Neural crest cell (in vitro differentiated cells): ENCODE measurements around the gene PMM2. TPM values are rescaled to one million over a fixed set of nuclear protein-coding genes. Genes with fewer than 3 reads are reported as not detected.
"Not testable (repeated sequence)": the region's sequence is repeated elsewhere in the genome, so short reads cannot be mapped to it uniquely, and the experiment has no call there.

Experiments
- DNase-seq: peaks from one replicate; pipeline ENCODE4 v3.0.0; 2021; ENCODE audit warnings: low read depth, mixed read lengths, low spot score
- H3K27ac Mint-ChIP-seq: one replicate; pipeline ENCODE4 v1.8.0; 2021; ENCODE audit warnings: mild to moderate bottlenecking, mixed read lengths; ENCODE audit not compliant: unreplicated experiment
- H3K27me3 Mint-ChIP-seq: 2 replicates; pipeline ENCODE4 v1.8.0; 2021; ENCODE audit warnings: low read depth, mild to moderate bottlenecking, mixed read lengths
- H3K36me3 Mint-ChIP-seq: 2 replicates; pipeline ENCODE4 v1.8.0; 2021; ENCODE audit warnings: low read depth, mild to moderate bottlenecking, mixed read lengths
- H3K4me1 Mint-ChIP-seq: 2 replicates; pipeline ENCODE4 v1.8.0; 2021; ENCODE audit warnings: mixed read lengths
- H3K4me3 Mint-ChIP-seq: one replicate; pipeline ENCODE4 v1.8.0; 2021; ENCODE audit warnings: mild to moderate bottlenecking, mixed read lengths
- H3K9me3 Mint-ChIP-seq: 2 replicates; pipeline ENCODE4 v1.8.0; 2021; ENCODE audit warnings: mixed read lengths
- total RNA-seq: library from RNA; stranded (reverse); gene quantifications from 2 replicates; pipeline ENCODE4 v1.2.1, GENCODE V29; 2021
- TF ChIP-seq, protein P1 (sequence below): fragments of 200-600 bp; sonication (generic); conservative IDR thresholded peaks from 2 replicates; pipeline ENCODE4 v1.5.0; 2021; ENCODE audit warnings: antibody characterized with exemption, mild to moderate bottlenecking

The PMM2 gene
- total RNA-seq, 1 donor from 2014 or later, result 21.5 TPM

GRCh38 chr16:8872071-8872470 is 74.4 kb downstream of the PMM2 start:
- Mint-ChIP-seq H3K27me3 (peaks cover 3% of the 10 kb centered on the region), H3K4me3 (no peak overlapping the region), H3K36me3 (no peaks in the 10 kb centered on the region), H3K4me1 (peaks cover 26% of the 10 kb centered on the region), H3K27ac (no peak overlapping the region), H3K9me3 (no peaks in the 10 kb centered on the region)
- no peak for DNase-seq
- TF ChIP-seq, protein P1, sequence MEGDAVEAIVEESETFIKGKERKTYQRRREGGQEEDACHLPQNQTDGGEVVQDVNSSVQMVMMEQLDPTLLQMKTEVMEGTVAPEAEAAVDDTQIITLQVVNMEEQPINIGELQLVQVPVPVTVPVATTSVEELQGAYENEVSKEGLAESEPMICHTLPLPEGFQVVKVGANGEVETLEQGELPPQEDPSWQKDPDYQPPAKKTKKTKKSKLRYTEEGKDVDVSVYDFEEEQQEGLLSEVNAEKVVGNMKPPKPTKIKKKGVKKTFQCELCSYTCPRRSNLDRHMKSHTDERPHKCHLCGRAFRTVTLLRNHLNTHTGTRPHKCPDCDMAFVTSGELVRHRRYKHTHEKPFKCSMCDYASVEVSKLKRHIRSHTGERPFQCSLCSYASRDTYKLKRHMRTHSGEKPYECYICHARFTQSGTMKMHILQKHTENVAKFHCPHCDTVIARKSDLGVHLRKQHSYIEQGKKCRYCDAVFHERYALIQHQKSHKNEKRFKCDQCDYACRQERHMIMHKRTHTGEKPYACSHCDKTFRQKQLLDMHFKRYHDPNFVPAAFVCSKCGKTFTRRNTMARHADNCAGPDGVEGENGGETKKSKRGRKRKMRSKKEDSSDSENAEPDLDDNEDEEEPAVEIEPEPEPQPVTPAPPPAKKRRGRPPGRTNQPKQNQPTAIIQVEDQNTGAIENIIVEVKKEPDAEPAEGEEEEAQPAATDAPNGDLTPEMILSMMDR, result no peak

DNA sequence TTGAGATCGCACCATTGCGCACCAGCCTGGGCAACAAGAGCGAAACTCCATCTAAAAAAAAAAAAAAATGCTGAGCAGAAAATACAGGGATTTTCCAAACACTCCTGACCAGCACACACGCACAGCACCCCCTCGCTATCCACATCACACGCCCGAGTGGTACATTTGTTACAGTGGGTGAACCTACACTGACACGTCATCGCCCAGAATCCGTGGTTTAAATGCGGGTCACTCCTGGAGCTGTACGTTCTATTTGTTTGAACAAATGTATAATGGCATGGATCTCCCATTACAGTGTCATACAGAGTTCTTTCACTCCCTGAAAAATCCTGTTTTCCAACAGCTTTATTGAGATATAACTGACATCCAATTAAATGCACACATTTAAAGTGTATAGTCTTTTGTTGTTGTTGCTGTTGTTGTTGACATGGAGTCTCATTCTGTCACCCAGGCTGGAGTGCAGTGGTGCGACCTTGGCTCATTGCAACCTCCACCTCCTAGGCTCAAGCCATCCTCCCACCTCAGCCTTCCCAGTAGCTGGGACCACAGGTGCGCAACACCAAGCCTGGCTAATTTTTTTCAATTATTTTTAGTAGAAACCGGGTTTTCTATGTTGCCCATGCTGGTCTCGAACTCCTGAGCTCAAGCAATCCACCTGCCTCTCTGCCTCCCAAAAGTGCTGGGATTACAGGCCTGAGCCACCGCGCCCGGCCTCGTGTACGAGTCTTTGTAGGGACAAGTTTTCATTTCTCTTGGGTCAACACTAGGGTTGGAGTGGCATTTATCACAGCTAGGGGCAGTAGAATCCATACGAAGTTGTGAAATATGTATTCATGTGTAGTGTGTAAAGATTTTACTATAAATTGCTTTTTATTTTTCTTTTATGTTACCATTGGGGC is 75.6 kb downstream of the PMM2 start:
- no peaks in the 10 kb centered on the region for H3K36me3 Mint-ChIP-seq
- TF ChIP-seq, protein P1, result peak; percentile 44
- peaks cover 16% of the 10 kb centered on the region for H3K4me1 Mint-ChIP-seq
- no peak for DNase-seq
- H3K4me3 Mint-ChIP-seq, result peak overlapping the region; percentile 27
- no peak overlapping the region for H3K27ac Mint-ChIP-seq
- peaks cover 3% of the 10 kb centered on the region for H3K27me3 Mint-ChIP-seq
- no peaks in the 10 kb centered on the region for H3K9me3 Mint-ChIP-seq

GRCh38 chr16:8873866-8874195 is 76.2 kb downstream of the PMM2 start:
- not testable (repeated sequence) for H3K27me3 Mint-ChIP-seq, H3K9me3 Mint-ChIP-seq, H3K27ac Mint-ChIP-seq, DNase-seq, H3K36me3 Mint-ChIP-seq
- Mint-ChIP-seq H3K4me1 (peaks cover 16% of the 10 kb centered on the region), H3K4me3 (peak overlapping the region; percentile 27)

GRCh38 chr16:8874388-8874787 is 76.7 kb downstream of the PMM2 start:
- Mint-ChIP-seq H3K27me3 (peaks cover 4% of the 10 kb centered on the region), H3K36me3 (no peaks in the 10 kb centered on the region), H3K4me1 (peaks cover 12% of the 10 kb centered on the region), H3K9me3 (no peaks in the 10 kb centered on the region), H3K27ac (no peak overlapping the region), H3K4me3 (no peak overlapping the region)
- TF ChIP-seq, protein P1, result no peak
- DNase-seq, result no peak

DNA sequence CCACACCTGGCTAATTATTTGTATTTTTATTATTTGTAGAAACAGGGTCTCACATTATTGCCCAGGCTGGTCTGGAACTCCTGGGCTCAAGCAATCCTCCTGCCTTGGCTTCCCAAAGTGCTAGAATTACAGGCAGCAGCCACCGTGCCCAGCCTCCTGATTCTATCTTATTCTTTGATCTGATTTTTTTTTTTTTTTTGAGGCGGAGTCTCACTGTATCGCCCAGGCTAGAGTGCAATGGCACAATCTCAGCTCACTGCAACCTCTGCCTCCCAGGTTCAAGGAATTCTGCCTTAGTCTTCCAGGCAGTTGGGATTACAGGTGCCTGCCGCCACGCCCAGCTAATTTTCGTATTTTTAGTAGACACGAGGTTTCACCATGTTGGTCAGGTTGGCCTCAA is 77.7 kb downstream of the PMM2 start:
- not testable (repeated sequence) for H3K4me1 Mint-ChIP-seq, H3K36me3 Mint-ChIP-seq, H3K9me3 Mint-ChIP-seq, H3K4me3 Mint-ChIP-seq, DNase-seq, H3K27ac Mint-ChIP-seq, H3K27me3 Mint-ChIP-seq

DNA sequence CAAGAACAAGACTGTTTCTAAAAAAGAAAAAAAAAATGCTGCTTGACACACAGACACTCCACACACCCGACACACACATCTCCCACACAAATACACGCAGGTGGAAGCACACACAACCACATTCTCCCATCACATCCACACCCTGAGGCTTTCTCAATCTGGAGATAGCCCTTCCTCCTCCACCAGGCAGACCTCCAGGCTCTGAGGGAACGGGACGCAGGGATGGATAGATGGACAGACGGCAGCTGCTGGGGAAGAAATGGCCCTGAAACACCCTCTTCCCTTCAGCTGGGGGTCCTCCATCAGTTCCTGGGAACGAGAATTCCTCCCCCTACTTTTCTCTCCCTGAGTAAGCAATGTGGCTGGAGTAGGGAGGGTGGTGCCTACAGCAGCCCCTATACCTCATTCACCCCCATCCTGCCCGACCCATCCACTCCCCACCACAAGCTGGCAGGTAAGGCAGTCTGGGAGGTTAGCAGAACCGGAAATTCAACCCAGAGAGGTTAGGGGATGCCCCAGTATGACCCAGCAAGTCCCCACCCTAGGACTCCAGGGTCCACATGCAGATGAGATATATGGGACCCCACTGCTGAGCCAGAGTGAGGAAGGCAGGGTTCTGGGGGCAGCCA is 80.4 kb downstream of the PMM2 start:
- Mint-ChIP-seq H3K27ac (no peak overlapping the region), H3K36me3 (no peaks in the 10 kb centered on the region), H3K4me3 (no peak overlapping the region), H3K27me3 (peaks cover 2% of the 10 kb centered on the region), H3K9me3 (no peaks in the 10 kb centered on the region), H3K4me1 (no peaks in the 10 kb centered on the region)
- DNase-seq, result no peak
- TF ChIP-seq, protein P1, result no peak
